Lower lobe of right lung (tissue), 2 donors: Measurements from ENCODE around the gene PDCD5. TPM values are rescaled to one million over a fixed set of nuclear protein-coding genes. Genes with fewer than 3 reads are reported as not detected.
"Not testable (repeated sequence)": the region's sequence is repeated elsewhere in the genome, so short reads cannot be mapped to it uniquely, and the experiment has no call there.

ENCODE experiments used
- ATAC-seq, 2 donors: fragments of 200-7000 bp; cut with Tn5 transposase; one replicate each; pipeline ENCODE4 v1.9.1; 2020 to 2022; ENCODE audit warnings: mild to moderate bottlenecking in 2 of 2, moderate library complexity in 2 of 2
- DNase-seq: peaks from one replicate; pipeline ENCODE4 v3.0.0-alpha.2; 2020
- H3K27ac ChIP-seq: fragments of 200-600 bp; one replicate; pipeline ENCODE4 v1.8.0; 2022
- H3K27me3 ChIP-seq: fragments of 200-600 bp; one replicate; pipeline ENCODE4 v1.8.0; 2022; ENCODE audit warnings: low read depth
- H3K36me3 ChIP-seq: fragments of 200-600 bp; one replicate; pipeline ENCODE4 v1.8.0; 2022; ENCODE audit warnings: mild to moderate bottlenecking
- H3K4me1 ChIP-seq: fragments of 200-600 bp; one replicate; pipeline ENCODE4 v1.8.0; 2022
- H3K4me3 ChIP-seq: fragments of 200-600 bp; one replicate; pipeline ENCODE4 v1.8.0; 2022; ENCODE audit warnings: mild to moderate bottlenecking
- H3K9me3 ChIP-seq: fragments of 200-600 bp; one replicate; pipeline ENCODE4 v1.8.0; 2022
- intact Hi-C: fragments of 100-400 bp; cut with DNase I; formaldehyde crosslinking; loops from one replicate; pipeline ENCODE4 v1.11.0; 2022
- total RNA-seq: library from RNA; stranded (reverse); fragmentation: NEBNext Ultra II Directional; extraction: Animal tissue kit (Norgen Biotek cat#: 25700); gene quantifications from one replicate; pipeline ENCODE4 v1.2.1, GENCODE V29; 2021
- TF ChIP-seq, protein P1 (sequence below): fragments of 200-600 bp; IDR thresholded peaks from one replicate; pipeline ENCODE4 v1.8.0; 2022; ENCODE audit warnings: antibody characterized with exemption, mild to moderate bottlenecking
- donor health status: DM: no; HTN: yes; CAD: no; lungs with severe emphysema.

PDCD5 gene
- total RNA-seq, 1 donor from 2014 or later = 50.0 TPM

- Histone ChIP-seq H3K27me3 (no peaks in the 10 kb centered on the region), H3K4me1 (no peaks in the 10 kb centered on the region), H3K27ac (no peak overlapping the region), H3K36me3 (no peaks in the 10 kb centered on the region), H3K4me3 (no peak overlapping the region), H3K9me3 (no peaks in the 10 kb centered on the region)
- DNase-seq (no peak), ATAC-seq (no peak)
- intact Hi-C loops = no loop called here
- TF ChIP-seq, protein P1, sequence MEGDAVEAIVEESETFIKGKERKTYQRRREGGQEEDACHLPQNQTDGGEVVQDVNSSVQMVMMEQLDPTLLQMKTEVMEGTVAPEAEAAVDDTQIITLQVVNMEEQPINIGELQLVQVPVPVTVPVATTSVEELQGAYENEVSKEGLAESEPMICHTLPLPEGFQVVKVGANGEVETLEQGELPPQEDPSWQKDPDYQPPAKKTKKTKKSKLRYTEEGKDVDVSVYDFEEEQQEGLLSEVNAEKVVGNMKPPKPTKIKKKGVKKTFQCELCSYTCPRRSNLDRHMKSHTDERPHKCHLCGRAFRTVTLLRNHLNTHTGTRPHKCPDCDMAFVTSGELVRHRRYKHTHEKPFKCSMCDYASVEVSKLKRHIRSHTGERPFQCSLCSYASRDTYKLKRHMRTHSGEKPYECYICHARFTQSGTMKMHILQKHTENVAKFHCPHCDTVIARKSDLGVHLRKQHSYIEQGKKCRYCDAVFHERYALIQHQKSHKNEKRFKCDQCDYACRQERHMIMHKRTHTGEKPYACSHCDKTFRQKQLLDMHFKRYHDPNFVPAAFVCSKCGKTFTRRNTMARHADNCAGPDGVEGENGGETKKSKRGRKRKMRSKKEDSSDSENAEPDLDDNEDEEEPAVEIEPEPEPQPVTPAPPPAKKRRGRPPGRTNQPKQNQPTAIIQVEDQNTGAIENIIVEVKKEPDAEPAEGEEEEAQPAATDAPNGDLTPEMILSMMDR = no peak
Measured at GRCh38 chr19:32558607-32559228, 22.3 kb upstream of the PDCD5 start.

DNA sequence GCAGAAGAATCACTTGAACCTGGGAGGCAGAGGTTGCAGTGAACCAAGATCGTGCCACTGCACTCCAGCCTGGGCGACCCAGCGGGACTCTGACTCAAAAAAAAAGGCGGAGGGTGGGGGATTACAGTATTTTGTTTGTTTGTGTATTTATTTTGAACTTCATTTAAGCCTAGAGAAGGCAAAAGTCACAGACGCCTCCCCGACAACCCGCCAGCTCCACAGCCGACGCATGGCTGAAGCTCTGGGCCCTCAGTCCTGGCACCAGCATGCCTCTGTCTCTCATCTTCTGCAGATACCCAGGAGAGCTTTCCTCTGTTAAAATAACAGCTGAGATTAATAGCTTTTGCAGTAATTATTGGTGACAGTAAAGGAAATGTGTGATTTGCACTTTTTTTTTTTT, 17.2 kb upstream of the PDCD5 start:
- peaks cover 10% of the 10 kb centered on the region for H3K27me3 ChIP-seq
- no peaks in the 10 kb centered on the region for H3K36me3 ChIP-seq
- no peaks in the 10 kb centered on the region for H3K4me1 ChIP-seq
- DNase-seq = no peak
- TF ChIP-seq, protein P1 = no peak
- H3K4me3 ChIP-seq = no peak overlapping the region
- H3K9me3 ChIP-seq = no peaks in the 10 kb centered on the region
- no peak overlapping the region for H3K27ac ChIP-seq
- ATAC-seq = no peak
- intact Hi-C loops = no loop called here

GRCh38 chr19:32566246-32566830, 14.7 kb upstream of the PDCD5 start:
- DNase-seq (no peak), ATAC-seq (no peak)
- Histone ChIP-seq H3K36me3 (no peaks in the 10 kb centered on the region), H3K9me3 (no peaks in the 10 kb centered on the region), H3K27me3 (peaks cover 22% of the 10 kb centered on the region), H3K4me1 (no peaks in the 10 kb centered on the region), H3K27ac (no peak overlapping the region), H3K4me3 (no peak overlapping the region)
- intact Hi-C loops = no loop called here
- TF ChIP-seq, protein P1 = no peak

- DNase-seq = no peak
- no peak overlapping the region for H3K27ac ChIP-seq
Measured at GRCh38 chr19:32567486-32567885, 13.5 kb upstream of the PDCD5 start.

GRCh38 chr19:32570081-32570785, 10.8 kb upstream of the PDCD5 start:
- Histone ChIP-seq H3K27me3 (peaks cover 22% of the 10 kb centered on the region), H3K4me3 (no peak overlapping the region), H3K4me1 (no peaks in the 10 kb centered on the region), H3K27ac (no peak overlapping the region), H3K36me3 (no peaks in the 10 kb centered on the region), H3K9me3 (no peaks in the 10 kb centered on the region)
- intact Hi-C loops = no loop called here
- TF ChIP-seq, protein P1 = peak; percentile 57
- ATAC-seq (peak; percentile 73 to 83), DNase-seq (no peak)

More at GRCh38 chr19:32567486-32567885, 13.5 kb upstream of the PDCD5 start:
- TF ChIP-seq, protein P1 = no peak
- Histone ChIP-seq H3K4me1 (no peaks in the 10 kb centered on the region), H3K9me3 (no peaks in the 10 kb centered on the region), H3K36me3 (no peaks in the 10 kb centered on the region), H3K27me3 (peaks cover 22% of the 10 kb centered on the region), H3K4me3 (no peak overlapping the region)
- intact Hi-C loops = no loop called here
- ATAC-seq = no peak

DNA sequence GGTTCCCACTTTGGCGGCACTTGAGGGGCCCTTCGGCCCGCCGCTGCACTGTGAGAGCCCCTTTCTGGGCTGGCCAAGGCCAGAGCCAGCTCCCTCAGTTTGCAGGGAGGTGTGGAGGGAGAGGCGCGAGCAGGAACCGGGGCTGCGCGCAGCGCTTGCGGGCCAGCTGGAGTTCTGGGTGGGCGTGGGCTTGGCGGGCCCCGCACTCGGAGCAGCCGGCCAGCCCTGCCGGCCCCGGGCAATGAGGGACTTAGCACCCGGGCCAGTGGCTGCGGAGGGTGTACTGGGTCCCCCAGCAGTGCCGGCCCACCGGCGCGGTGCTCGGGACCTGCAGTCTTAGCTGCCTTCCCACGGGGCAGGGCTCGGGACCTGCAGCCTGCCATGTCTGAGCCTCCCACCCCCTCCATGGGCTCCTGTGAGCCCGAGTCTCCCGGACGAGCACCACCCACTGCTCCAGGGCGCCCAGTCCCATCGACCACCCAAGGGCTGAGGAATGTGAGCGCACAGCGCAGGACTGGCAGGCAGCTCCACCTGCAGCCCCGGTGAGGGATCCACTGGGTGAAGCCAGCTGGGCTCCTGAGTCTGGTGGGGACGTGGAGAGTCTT, 9.4 kb upstream of the PDCD5 start:
- H3K27me3 ChIP-seq = peaks cover 18% of the 10 kb centered on the region
- H3K4me3 ChIP-seq, intact Hi-C loops, H3K36me3 ChIP-seq, H3K9me3 ChIP-seq, H3K27ac ChIP-seq, ATAC-seq, H3K4me1 ChIP-seq, DNase-seq: not testable (repeated sequence)

- H3K4me1 ChIP-seq, H3K9me3 ChIP-seq, H3K4me3 ChIP-seq, intact Hi-C loops, H3K36me3 ChIP-seq, DNase-seq, H3K27ac ChIP-seq, ATAC-seq: not testable (repeated sequence)
- peaks cover 16% of the 10 kb centered on the region for H3K27me3 ChIP-seq
Measured at GRCh38 chr19:32572700-32573491, 8.1 kb upstream of the PDCD5 start.
